ENCODE data around the gene BCAS1.
"Not testable (repeated sequence)": the region's sequence is repeated elsewhere in the genome, so short reads cannot be mapped to it uniquely, and the experiment has no call there.

The BCAS1 gene

GRCh38 chr20:53981752-53982437 is 88.5 kb downstream of the BCAS1 start:
- in situ Hi-C loops (cut with HindIII; ENCODE audit: low pct_ligation_motif_present, low pct_unique_long_range_greater_than_20kb, low sequenced_read_pairs) = no loop called here
- no peak for DNase-seq

- in situ Hi-C loops (cut with HindIII; ENCODE audit: low pct_ligation_motif_present, low pct_unique_long_range_greater_than_20kb, low sequenced_read_pairs) = no loop called here
- no peak for DNase-seq
Measured at GRCh38 chr20:53981130-53981529, 89.3 kb downstream of the BCAS1 start.

- no peak for DNase-seq
- in situ Hi-C loops (cut with HindIII; ENCODE audit: low pct_ligation_motif_present, low pct_unique_long_range_greater_than_20kb, low sequenced_read_pairs) = no loop called here
Measured at GRCh38 chr20:53980031-53980465, 90.3 kb downstream of the BCAS1 start.

- no peak for DNase-seq
- in situ Hi-C loops (cut with HindIII; ENCODE audit: low pct_ligation_motif_present, low pct_unique_long_range_greater_than_20kb, low sequenced_read_pairs) = no loop called here
Measured at GRCh38 chr20:53978497-53978896, 91.9 kb downstream of the BCAS1 start.

GRCh38 chr20:53977391-53977790 is 93.0 kb downstream of the BCAS1 start:
- no peak for DNase-seq
- in situ Hi-C loops (cut with HindIII; ENCODE audit: low pct_ligation_motif_present, low pct_unique_long_range_greater_than_20kb, low sequenced_read_pairs) = no loop called here

- no peak for DNase-seq
- in situ Hi-C loops (cut with HindIII; ENCODE audit: low pct_ligation_motif_present, low pct_unique_long_range_greater_than_20kb, low sequenced_read_pairs) = no loop called here
Measured at GRCh38 chr20:53975761-53976160, 94.6 kb downstream of the BCAS1 start.

- no peak for DNase-seq
Measured at GRCh38 chr20:53974785-53975555, 95.4 kb downstream of the BCAS1 start.

GRCh38 chr20:53973882-53974281 is 96.5 kb downstream of the BCAS1 start:
- in situ Hi-C loops (cut with HindIII; ENCODE audit: low pct_ligation_motif_present, low pct_unique_long_range_greater_than_20kb, low sequenced_read_pairs); DNase-seq: not testable (repeated sequence)

More at GRCh38 chr20:53974785-53975555, 95.4 kb downstream of the BCAS1 start:
- in situ Hi-C loops (cut with HindIII; ENCODE audit: low pct_ligation_motif_present, low pct_unique_long_range_greater_than_20kb, low sequenced_read_pairs) = no loop called here

GRCh38 chr20:53972179-53972578 is 98.2 kb downstream of the BCAS1 start:
- in situ Hi-C loops (cut with HindIII; ENCODE audit: low pct_ligation_motif_present, low pct_unique_long_range_greater_than_20kb, low sequenced_read_pairs) = no loop called here
- no peak for DNase-seq

- in situ Hi-C loops (cut with HindIII; ENCODE audit: low pct_ligation_motif_present, low pct_unique_long_range_greater_than_20kb, low sequenced_read_pairs) = no loop called here
- no peak for DNase-seq
Measured at GRCh38 chr20:53971096-53971683, 99.2 kb downstream of the BCAS1 start.

GRCh38 chr20:53970232-53970631 is 100.2 kb downstream of the BCAS1 start:
- in situ Hi-C loops (cut with HindIII; ENCODE audit: low pct_ligation_motif_present, low pct_unique_long_range_greater_than_20kb, low sequenced_read_pairs) = no loop called here
- no peak for DNase-seq

GRCh38 chr20:53967527-53967926 is 102.9 kb downstream of the BCAS1 start:
- in situ Hi-C loops (cut with HindIII; ENCODE audit: low pct_ligation_motif_present, low pct_unique_long_range_greater_than_20kb, low sequenced_read_pairs) = no loop called here
- no peak for DNase-seq

- no peak for DNase-seq
- in situ Hi-C loops (cut with HindIII; ENCODE audit: low pct_ligation_motif_present, low pct_unique_long_range_greater_than_20kb, low sequenced_read_pairs) = no loop called here
Measured at GRCh38 chr20:53966774-53967398, 103.5 kb downstream of the BCAS1 start.

- in situ Hi-C loops (cut with HindIII; ENCODE audit: low pct_ligation_motif_present, low pct_unique_long_range_greater_than_20kb, low sequenced_read_pairs) = no loop called here
- DNase-seq = no peak
Measured at GRCh38 chr20:53964501-53965253, 105.7 kb downstream of the BCAS1 start.

GRCh38 chr20:53964067-53964466 is 106.3 kb downstream of the BCAS1 start:
- in situ Hi-C loops (cut with HindIII; ENCODE audit: low pct_ligation_motif_present, low pct_unique_long_range_greater_than_20kb, low sequenced_read_pairs) = no loop called here
- no peak for DNase-seq

GRCh38 chr20:53963635-53964034 is 106.8 kb downstream of the BCAS1 start:
- no peak for DNase-seq
- in situ Hi-C loops (cut with HindIII; ENCODE audit: low pct_ligation_motif_present, low pct_unique_long_range_greater_than_20kb, low sequenced_read_pairs) = no loop called here

GRCh38 chr20:53962388-53962787 is 108.0 kb downstream of the BCAS1 start:
- in situ Hi-C loops (cut with HindIII; ENCODE audit: low pct_ligation_motif_present, low pct_unique_long_range_greater_than_20kb, low sequenced_read_pairs) = no loop called here
- DNase-seq = no peak

- in situ Hi-C loops (cut with HindIII; ENCODE audit: low pct_ligation_motif_present, low pct_unique_long_range_greater_than_20kb, low sequenced_read_pairs) = no loop called here
- DNase-seq = no peak
Measured at GRCh38 chr20:53961527-53961926, 108.9 kb downstream of the BCAS1 start.

Measured in ACHN (cell line).